ENCODE measurements around the gene LURAP1L. TPM values are rescaled to one million over a fixed set of nuclear protein-coding genes. Genes with fewer than 3 reads are reported as not detected.

The LURAP1L gene
- total RNA-seq, 1 experiment from 2014 or later, result 0.13 TPM

- Histone ChIP-seq H2BK5ac (ENCODE audit: insufficient read length, low read length) (no peak overlapping the region), H2BK20ac (ENCODE audit: low read depth, low read length, poor library complexity, severe bottlenecking) (no peak overlapping the region), H2BK12ac (ENCODE audit: insufficient read length, low read depth, low read length) (no peak overlapping the region), H3K23ac (ENCODE audit: insufficient read length, low read depth, low read length) (no peak overlapping the region), H3K18ac (ENCODE audit: insufficient read length, low read depth, low read length) (no peak overlapping the region), H3K4me1 (ENCODE audit: insufficient read depth, low read length) (no peaks in the 10 kb centered on the region), H3K56ac (ENCODE audit: insufficient read length, low read depth, low read length) (no peak overlapping the region), H4K91ac (ENCODE audit: insufficient read length, low read depth, low read length) (no peak overlapping the region), H4K5ac (ENCODE audit: insufficient read length, low read depth, low read length) (no peak overlapping the region), H4K8ac (replicated peaks; ENCODE audit: insufficient read length, low read depth, low read length) (no peak overlapping the region), H3K79me1 (ENCODE audit: insufficient read depth, low read depth, low read length, poor library complexity, severe bottlenecking) (no peaks in the 10 kb centered on the region), H3K27ac (ENCODE audit: insufficient read length, low read depth, low read length) (no peak overlapping the region), H3K4ac (ENCODE audit: low read depth, low read length) (no peak overlapping the region), H3K79me2 (ENCODE audit: insufficient read depth, low read length) (no peaks in the 10 kb centered on the region), H4K20me1 (ENCODE audit: control insufficient read depth, insufficient read depth, insufficient read length) (no peaks in the 10 kb centered on the region), H3K4me2 (ENCODE audit: insufficient read depth, insufficient read length, low read length) (no peak overlapping the region), H3K9ac (ENCODE audit: extremely low read depth, insufficient read length, low read length) (no peak overlapping the region), H3K23me2 (ENCODE audit: insufficient read length, low read depth, low read length, poor library complexity, severe bottlenecking) (no peaks in the 10 kb centered on the region), H3K9me3 (ENCODE audit: control insufficient read depth, low read depth, low read length) (no peaks in the 10 kb centered on the region), H2AFZ (ENCODE audit: low read length) (no peak overlapping the region), H3K14ac (ENCODE audit: insufficient read depth, low read length) (no peak overlapping the region), H3K27me3 (ENCODE audit: insufficient read depth, low read length) (no peaks in the 10 kb centered on the region), H3T11ph (ENCODE audit: low read length) (no peak overlapping the region), H2BK15ac (ENCODE audit: low read depth, low read length) (no peak overlapping the region), H2AK5ac (ENCODE audit: insufficient read length, low read length) (no peak overlapping the region), H2BK120ac (ENCODE audit: low read depth, low read length, poor library complexity, severe bottlenecking) (no peak overlapping the region)
- Mint-ChIP-seq H3K36me3 (ENCODE audit: insufficient read depth in 1 of 3, low read depth in 3 of 3) (no peaks in the 10 kb centered on the region), H3K27ac (no peak overlapping the region), H3K4me3 (no peak overlapping the region), H3K27me3 (ENCODE audit: low read depth) (no peaks in the 10 kb centered on the region), H3K4me1 (no peaks in the 10 kb centered on the region), H3K9me3 (no peaks in the 10 kb centered on the region)
- no CpG with 5 or more reads among the region's 1 CpG for WGBS (ENCODE audit: extremely low coverage, insufficient read length, low lambda C conversion rate)
- DNase-seq, result no peak
- no peak for TF ChIP-seq CTCF (conservative IDR thresholded peaks at IDR 0.05)
Observed at GRCh38 chr9:12798066-12798770, 23.4 kb downstream of the LURAP1L start.

All from H9 (cell line).